ENCODE measurements around the gene TMEM119.
"Not testable (repeated sequence)": the region's sequence is repeated elsewhere in the genome, so short reads cannot be mapped to it uniquely, and the experiment has no call there.

Gene TMEM119

GRCh38 chr12:108633534-108634248, 35.8 kb upstream of the TMEM119 start, which contains the start of gene SELPLG:
TSS of gene SELPLG (minus strand) at chr12:108633894. CDS start at chr12:108624307, 9,587 bp downstream.
- no peak for FAIRE-seq

DNA sequence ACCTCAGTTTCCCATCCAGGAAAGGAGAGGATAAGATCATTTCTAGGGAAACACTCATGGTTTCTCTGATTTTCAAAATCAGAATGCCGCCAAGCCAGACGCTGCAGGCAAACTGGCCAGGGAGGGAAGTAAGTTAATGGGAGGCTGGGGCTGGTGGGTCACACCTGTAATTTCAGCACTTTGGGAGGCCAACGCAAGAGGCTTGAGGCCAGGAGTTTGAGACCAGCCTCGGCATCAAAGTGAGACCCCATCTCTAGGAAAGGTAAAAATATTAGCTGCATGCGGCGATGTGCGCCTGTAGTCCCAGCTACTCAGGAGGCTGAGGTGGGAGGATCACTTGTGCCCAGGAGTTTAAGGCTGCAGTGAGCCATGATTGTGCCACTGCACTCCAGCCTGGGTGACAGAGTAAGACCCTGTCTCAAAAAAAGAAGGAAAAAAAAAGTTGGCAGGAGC, 35.2 kb upstream of the TMEM119 start:
- FAIRE-seq = no peak

- FAIRE-seq = not testable (repeated sequence)
These were observed 33.4 kb upstream of the TMEM119 start for GRCh38 chr12:108631261-108631660.

- no peak for FAIRE-seq
These were observed 32.8 kb upstream of the TMEM119 start for GRCh38 chr12:108630481-108631207.

DNA sequence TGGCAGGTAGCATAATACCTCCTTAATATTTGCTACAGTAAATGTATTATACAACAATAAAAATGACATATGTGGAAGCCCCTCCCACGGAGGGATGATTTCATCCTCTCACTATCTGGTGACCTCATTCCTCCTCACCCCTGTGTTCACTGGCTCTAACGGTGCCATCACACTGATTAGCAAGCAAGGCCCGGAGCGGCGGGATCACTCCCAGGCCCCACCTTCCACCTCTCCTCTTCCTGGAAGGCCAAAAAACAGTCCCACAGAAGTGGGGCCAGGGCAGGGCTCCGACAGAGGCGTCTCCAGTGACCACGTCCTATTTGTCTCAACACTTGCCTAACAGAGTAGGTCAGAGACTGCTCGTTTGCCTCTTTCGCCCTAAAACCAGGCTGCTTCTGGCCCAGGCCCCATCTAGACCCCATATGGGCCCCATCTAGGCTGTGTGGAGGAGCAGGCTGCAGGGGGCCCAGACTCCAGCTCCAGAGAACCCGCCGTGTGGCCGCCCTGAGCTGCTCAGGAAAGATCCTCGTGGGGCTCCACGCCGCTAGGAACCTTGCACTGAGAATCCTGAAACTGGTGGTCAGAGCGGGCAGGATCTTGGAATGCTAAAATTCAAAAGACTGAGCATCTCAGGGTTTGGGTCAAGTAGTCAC, 32.1 kb upstream of the TMEM119 start:
- FAIRE-seq = no peak

DNA sequence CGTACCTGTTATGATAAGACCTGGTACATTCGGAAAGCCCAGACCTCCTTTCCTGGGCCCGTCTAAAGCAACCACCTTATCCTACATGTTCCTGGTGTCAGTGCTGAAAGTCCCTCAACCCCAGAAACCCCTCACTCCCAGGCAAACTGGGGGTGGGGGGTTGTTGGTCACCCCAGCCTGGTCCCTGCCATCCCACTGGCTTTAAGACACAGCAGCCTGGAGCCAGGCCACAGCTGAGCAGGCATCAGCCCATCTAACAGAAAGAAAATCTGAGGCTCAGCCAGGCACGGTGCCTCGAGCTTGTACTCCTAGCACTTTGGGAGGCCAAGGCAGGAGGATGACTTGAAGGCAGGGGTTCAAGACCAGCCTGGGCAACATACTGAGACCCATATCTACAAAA, 31.3 kb upstream of the TMEM119 start:
- FAIRE-seq = no peak

GRCh38 chr12:108627134-108627920, 29.4 kb upstream of the TMEM119 start:
- no peak for FAIRE-seq

DNA sequence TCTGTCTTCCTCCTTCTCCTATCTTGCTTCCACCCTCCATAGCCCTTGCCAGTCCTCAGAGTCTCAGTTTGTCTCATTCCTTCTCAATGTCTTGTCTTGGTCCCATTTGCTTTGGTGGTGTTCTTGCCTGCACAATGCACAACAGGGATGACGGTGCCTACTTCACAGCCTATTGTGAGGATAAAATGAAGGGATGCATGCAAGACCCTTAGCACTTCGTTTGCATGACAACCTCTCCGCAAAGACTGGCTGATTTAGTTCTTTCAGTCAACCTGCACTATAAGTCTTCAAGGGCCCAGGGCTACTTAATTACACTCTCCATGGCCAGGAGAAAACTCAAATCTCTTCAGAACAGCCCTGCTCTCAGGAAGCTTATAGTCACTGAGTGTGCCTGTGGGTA, 27.3 kb upstream of the TMEM119 start:
- no peak for FAIRE-seq

DNA sequence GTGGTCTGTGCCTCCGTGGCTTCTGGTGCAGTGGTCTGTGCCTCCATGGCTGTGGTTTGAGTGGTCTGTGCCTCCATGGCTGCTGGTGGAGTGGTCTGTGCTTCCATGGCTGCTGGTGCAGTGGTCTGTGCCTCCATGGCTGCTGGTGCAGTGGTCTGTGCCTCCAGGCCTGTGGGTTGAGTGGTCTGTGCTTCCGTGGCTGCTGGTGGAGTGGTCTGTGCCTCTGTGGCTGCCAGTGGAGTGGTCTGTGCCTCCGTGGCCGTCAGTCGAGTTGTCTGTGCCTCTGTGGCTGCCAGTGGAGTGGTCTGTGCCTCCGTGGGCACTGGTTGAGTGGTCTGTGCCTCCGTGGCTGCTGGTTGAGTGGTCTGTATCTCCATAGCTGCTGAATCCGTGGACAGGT, 25.7 kb upstream of the TMEM119 start:
- no peak for FAIRE-seq

- FAIRE-seq = no peak
These were observed 25.1 kb upstream of the TMEM119 start for GRCh38 chr12:108622921-108623514.

DNA sequence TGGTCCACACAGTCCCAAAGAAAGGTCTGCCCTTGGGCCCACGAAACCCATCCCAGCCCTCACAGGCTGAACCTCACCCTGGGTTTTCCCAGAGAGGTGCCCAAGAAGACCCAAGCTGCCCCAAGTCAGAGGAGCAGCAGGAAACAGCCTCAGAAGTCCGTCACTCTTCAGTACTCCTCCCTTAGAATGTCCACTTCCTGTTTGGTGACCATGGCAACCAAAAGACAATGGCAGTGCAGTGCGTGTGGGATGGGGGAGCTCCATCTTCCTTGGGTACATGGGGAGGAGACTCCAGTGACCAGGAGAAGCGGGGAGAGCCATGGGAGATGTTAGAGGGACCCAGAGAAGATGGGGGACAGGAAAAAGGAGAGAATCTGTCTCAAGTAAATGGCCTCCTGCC, 24.5 kb upstream of the TMEM119 start:
- no peak for FAIRE-seq

GRCh38 chr12:108621161-108621560, 23.3 kb upstream of the TMEM119 start:
- FAIRE-seq = no peak

- FAIRE-seq = no peak
These were observed 22.5 kb upstream of the TMEM119 start for GRCh38 chr12:108620236-108620879.

DNA sequence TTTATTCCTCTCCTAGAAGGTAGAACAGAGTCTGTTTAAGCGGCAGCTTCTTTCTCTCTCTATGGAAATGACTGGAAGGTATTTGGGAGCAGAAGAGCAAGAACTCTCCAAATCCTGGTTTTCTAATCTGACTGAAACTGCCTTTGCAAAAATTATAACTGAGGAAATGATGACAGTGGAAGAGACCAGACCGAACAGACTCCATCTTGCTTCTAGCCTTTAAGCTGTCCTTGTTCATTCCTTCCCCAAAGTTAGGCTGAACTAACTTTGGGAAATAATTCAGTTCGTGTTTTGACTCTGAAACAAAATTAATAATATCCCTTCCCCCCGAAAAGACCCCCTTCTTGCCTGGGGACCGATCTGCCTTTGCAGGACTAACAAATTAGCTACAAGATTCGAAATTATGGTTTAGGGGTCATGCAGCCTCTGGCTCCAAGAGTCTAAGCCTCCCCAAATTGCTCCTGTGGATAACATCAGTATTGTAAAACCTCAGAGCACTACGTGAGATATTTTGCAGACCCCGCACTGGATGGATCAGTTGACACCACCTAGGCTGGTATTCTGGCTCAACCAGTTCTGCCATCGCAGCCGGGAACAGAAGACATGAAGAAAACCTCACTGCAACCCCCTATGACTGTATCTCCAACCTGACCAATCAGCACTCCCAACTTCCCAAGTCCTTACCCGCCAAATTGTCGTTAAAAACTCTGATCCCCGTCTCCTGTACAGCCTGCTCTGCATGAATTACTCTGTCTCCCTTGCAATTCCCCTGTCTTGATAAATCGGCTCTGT, 21.7 kb upstream of the TMEM119 start:
- FAIRE-seq = no peak

GRCh38 chr12:108618953-108619274, 21.0 kb upstream of the TMEM119 start:
- FAIRE-seq = not testable (repeated sequence)

- no peak for FAIRE-seq
These were observed 20.4 kb upstream of the TMEM119 start for GRCh38 chr12:108618079-108618952.

DNA sequence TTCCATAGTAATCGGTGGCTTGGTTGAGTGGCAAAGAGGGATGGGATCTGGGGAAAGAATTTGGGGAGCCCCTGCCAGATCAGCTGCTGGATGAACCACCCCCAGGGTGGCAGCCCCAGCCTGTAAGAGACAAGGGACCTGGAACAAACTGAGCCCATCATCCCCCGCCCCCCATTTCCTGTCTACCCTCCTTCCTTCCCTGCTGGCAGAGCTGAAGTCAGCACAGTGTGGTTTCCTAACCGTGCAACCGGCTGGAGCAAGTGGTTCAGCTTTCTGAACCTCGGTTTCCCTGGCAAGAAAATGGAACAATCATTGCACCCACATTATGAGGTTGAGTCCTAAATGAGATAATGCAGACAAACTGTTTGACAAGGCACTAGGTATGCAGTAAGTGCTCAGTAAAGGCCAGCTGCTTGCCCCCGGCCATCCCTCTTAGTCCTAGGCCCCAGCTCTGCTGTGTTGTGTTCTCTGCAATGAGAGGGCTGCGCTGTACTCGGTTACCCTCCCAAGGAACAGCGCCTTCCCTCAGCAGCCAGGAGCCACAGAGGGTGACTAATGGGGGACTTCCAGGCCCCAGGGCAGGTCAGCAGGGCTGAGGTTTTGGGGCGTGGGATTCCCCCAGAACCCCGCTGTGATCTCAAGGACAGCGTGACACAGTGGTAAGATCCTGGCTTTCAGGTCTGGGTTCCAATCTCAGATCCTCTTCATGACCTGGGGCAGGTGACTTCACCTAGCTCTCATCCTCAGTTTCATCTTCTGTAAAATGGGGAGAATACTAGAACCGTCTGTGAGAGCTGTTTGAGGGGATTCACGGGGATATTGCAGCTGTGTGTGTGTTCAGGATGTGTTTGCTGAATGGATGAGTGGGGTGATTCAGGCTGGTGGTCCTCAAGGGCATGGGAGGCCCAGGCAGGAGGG, 19.3 kb upstream of the TMEM119 start:
- FAIRE-seq = no peak

DNA sequence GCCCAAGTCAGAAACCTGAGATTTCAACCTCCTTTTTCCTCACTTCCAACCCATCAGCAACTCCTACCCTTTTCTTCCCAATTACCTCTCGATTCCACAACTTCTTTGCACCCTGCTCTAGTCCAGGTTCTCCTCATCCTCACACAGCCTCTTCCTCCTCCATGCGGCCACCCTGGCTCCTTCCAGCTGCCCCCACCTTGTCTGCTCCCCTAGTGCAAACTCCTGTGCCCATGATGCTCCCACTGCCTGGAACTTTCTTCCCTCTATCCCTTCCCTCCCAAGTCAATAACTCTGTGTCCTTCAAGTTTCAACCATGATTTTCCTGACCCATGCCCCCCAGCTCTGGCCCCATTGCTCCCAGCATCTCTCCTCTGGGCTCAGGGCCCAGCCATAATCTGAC, 18.5 kb upstream of the TMEM119 start:
- no peak for FAIRE-seq

- FAIRE-seq = no peak
These were observed 18.0 kb upstream of the TMEM119 start for GRCh38 chr12:108615918-108616317.
